Psoas muscle (tissue), 8 donors: ENCODE measurements around the gene MAPK4. TPM values are rescaled to one million over a fixed set of nuclear protein-coding genes. Genes with fewer than 3 reads are reported as not detected.
"Not testable (repeated sequence)": the region's sequence is repeated elsewhere in the genome, so short reads cannot be mapped to it uniquely, and the experiment has no call there.

Experiments used
- ATAC-seq, 4 donors: fragments of 200-7000 bp; cut with Tn5 transposase; one replicate each; pipeline ENCODE4 v1.9.1; 2020; ENCODE audit warnings: moderate library complexity in 3 of 4, mild to moderate bottlenecking in 2 of 4
- DNase-seq, 2 donors: peaks; one replicate each; pipeline ENCODE4 v3.0.0-alpha.2; 2020
- H3K27ac ChIP-seq: fragments of 200-600 bp; one replicate; pipeline ENCODE4 v1.8.0; 2022
- H3K27me3 ChIP-seq, 3 donors: fragments of 200-600 bp in 1 of 3; one replicate each; pipeline versions ENCODE4 v1.6.1 to v1.8.0; 2013 to 2022; ENCODE audit warnings: low read length in 2 of 3, mild to moderate bottlenecking in 2 of 3, moderate library complexity in 1 of 3; ENCODE audit not compliant: insufficient read depth in 3 of 3
- H3K36me3 ChIP-seq, 2 donors: fragments of 200-600 bp in 1 of 2; one replicate each; pipeline versions ENCODE4 v1.6.1 to v1.8.0; 2013 to 2022; ENCODE audit warnings: low read depth in 1 of 2, mild to moderate bottlenecking in 1 of 2, moderate library complexity in 1 of 2; ENCODE audit not compliant: insufficient read depth in 1 of 2
- H3K4me1 ChIP-seq: fragments of 200-600 bp; one replicate; pipeline ENCODE4 v1.8.0; 2022
- H3K4me3 ChIP-seq: fragments of 200-600 bp; one replicate; pipeline ENCODE4 v1.8.0; 2022; ENCODE audit warnings: mild to moderate bottlenecking
- H3K9me3 ChIP-seq: fragments of 200-600 bp; one replicate; pipeline ENCODE4 v1.8.0; 2022
- CTCF ChIP-seq: fragments of 200-600 bp; IDR thresholded peaks from one replicate; pipeline ENCODE4 v1.8.0; 2022; ENCODE audit warnings: antibody characterized with exemption
- WGBS, 3 donors: extraction: QIAGEN DNeasy Blood & Tissue Kit; methylation state at CpG; one replicate each; pipeline versions ENCODE4 v1.1.6 to v1.1.7; 2013; 5-methylcytosine and 5-hydroxymethylcytosine counted together
- intact Hi-C, 2 donors: fragments of 100-400 bp; cut with DNase I; formaldehyde crosslinking; loops; one replicate each; pipeline versions ENCODE4 v1.11.0 to v1.14.2; 2022
- polyA plus RNA-seq, 3 donors: library from polyadenylated mRNA; stranded (reverse); fragments of 200-250 nt; gene quantifications; one replicate each; pipeline ENCODE4 v1.2.3, GENCODE V29; 2013
- total RNA-seq, 4 donors: library from RNA; stranded (reverse); fragmentation: NEBNext Ultra II Directional in 2 of 4; extraction: Animal tissue kit (Norgen Biotek cat#: 25700) in 2 of 4; gene quantifications; one replicate each; pipeline versions ENCODE4 v1.2.1 to v1.2.4, GENCODE V29; 2021 to 2023
- donor health status: healthy with polysubstance abuse.
- donor health status: DM: no; HTN: no; CAD: no; lungs with moderate emphysema.
- donor health status: Bipolar disorder and iron deficiency.
- donor health status: healthy.
- donor health status: DM: yes; HTN: yes; CAD: no.
- donor health status: DM: no; HTN: no; CAD: no.
- donor health status: DM: no; HTN: no; CAD: no.
- donor health status: DM: yes; HTN: yes; CAD: no.

Gene MAPK4
- total and polyA plus RNA-seq, 7 donors: 0.36 to 1.8 (median 0.68) TPM

- H3K4me3 ChIP-seq: no peak overlapping the region
- no peaks in the 10 kb centered on the region for H3K9me3 ChIP-seq
- intact Hi-C loops: no loop called here
- H3K27ac ChIP-seq: no peak overlapping the region
- H3K36me3 ChIP-seq: no peaks in the 10 kb centered on the region
- no peak for TF ChIP-seq CTCF
- WGBS, 3 donors: 82 to 84% (median 83%) methylated on average over 3 of the region's 3 CpGs
- no peaks in the 10 kb centered on the region for H3K27me3 ChIP-seq
- H3K4me1 ChIP-seq: no peaks in the 10 kb centered on the region
- DNase-seq (no peak), ATAC-seq (no peak)
Observed at GRCh38 chr18:50527636-50528307, 32.1 kb upstream of the MAPK4 start.

DNA sequence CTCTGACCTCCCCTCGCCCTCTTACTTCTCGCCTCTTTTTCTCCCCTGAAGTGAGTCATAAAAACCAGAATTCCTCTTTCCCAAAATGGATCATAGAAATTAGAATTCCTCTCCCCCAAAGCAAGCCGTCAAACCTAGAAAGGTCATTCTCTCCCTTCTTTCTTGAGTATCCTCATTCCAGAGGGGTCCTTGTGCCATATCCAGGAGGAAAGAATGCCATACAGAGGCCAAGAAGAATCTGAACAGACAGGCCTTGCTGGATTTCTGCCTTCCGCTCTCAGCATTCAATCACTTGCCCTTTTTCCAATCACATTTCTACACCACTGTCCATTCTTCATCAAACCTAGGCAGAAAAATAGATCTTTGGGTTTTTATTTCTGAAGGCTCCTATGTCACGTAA is 31.1 kb upstream of the MAPK4 start:
- intact Hi-C loops: no loop called here
- Histone ChIP-seq H3K9me3 (no peaks in the 10 kb centered on the region), H3K4me3 (no peak overlapping the region), H3K36me3 (no peaks in the 10 kb centered on the region), H3K27ac (no peak overlapping the region), H3K27me3 (no peaks in the 10 kb centered on the region), H3K4me1 (no peaks in the 10 kb centered on the region)
- ATAC-seq (no peak), DNase-seq (no peak)
- no peak for TF ChIP-seq CTCF
- WGBS, 3 donors: 91 to 94% (median 91%) methylated on average over 5 of the region's 5 CpGs

- H3K4me3 ChIP-seq, intact Hi-C loops, H3K36me3 ChIP-seq, H3K4me1 ChIP-seq, DNase-seq, ATAC-seq, H3K9me3 ChIP-seq, H3K27me3 ChIP-seq, H3K27ac ChIP-seq: not testable (repeated sequence)
- WGBS, 3 donors: 84 to 95% (median 89%) methylated on average over 2 of the region's 2 CpGs
Observed at GRCh38 chr18:50533822-50534221, 26.1 kb upstream of the MAPK4 start.

DNA sequence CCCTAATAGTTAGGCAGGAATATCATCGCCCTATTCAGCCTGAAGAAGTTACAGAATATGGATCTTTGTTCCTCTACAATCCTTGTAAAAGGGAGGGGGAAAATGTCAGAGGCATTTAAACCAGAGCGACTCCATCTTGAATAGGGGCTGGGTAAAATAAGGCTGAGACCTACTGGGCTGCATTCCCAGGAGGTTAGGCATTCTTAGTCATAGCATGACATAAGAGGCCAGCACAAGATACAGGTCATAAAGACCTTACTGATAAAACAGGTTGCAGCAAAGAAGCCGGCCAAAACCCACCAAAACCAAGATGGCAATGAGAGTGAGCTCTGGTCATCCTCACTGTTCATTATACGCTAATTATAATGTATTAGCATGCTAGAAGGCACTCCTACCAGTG is 15.4 kb upstream of the MAPK4 start:
- H3K27ac ChIP-seq, ATAC-seq, H3K4me1 ChIP-seq, H3K36me3 ChIP-seq, DNase-seq, intact Hi-C loops, H3K27me3 ChIP-seq, H3K4me3 ChIP-seq, H3K9me3 ChIP-seq: not testable (repeated sequence)
- whole genome bisulfite sequencing, 3 donors: 90 to 96% (median 91%) methylated on average over 4 of the region's 4 CpGs

GRCh38 chr18:50545936-50546335 is 14.0 kb upstream of the MAPK4 start:
- no peak for TF ChIP-seq CTCF
- DNase-seq (no peak), ATAC-seq (no peak)
- Histone ChIP-seq H3K4me3 (no peak overlapping the region), H3K27ac (no peak overlapping the region), H3K9me3 (no peaks in the 10 kb centered on the region), H3K27me3 (peaks cover 0 to 4% (median 0%) of the 10 kb centered on the region in 3 donors), H3K36me3 (no peaks in the 10 kb centered on the region), H3K4me1 (no peaks in the 10 kb centered on the region)
- intact Hi-C loops: no loop called here
- WGBS, 3 donors: 74 to 84% (median 78%) methylated on average over 19 of the region's 19 CpGs

DNA sequence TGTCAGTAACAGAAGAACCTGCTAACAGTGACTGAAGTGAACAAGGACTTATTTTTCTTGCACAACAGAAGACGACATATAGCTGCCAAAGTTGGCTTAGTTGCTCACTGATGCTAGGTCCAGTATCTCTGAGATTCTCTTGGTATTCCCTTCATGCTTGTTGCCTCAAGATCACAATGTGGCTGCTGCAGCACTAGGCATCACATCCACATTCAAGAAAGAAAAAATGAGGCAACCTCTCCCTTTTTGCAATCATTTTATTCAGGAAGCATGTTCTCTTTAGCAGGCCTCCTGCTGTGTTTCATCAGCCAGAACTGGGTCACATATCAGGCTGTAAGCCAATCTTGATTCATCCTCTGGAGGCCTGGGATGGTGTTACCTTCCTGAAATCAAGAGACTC is 11.7 kb upstream of the MAPK4 start:
- no peaks in the 10 kb centered on the region for H3K4me1 ChIP-seq
- 59 to 81% (median 59%) methylated on average over 1 of the region's 1 CpG for WGBS, 3 donors
- intact Hi-C loops: no loop called here
- no peaks in the 10 kb centered on the region for H3K9me3 ChIP-seq
- no peak overlapping the region for H3K27ac ChIP-seq
- H3K36me3 ChIP-seq: no peaks in the 10 kb centered on the region
- DNase-seq: no peak
- no peak for TF ChIP-seq CTCF
- peaks cover 0 to 4% (median 0%) of the 10 kb centered on the region in 3 donors for H3K27me3 ChIP-seq
- ATAC-seq: no peak
- no peak overlapping the region for H3K4me3 ChIP-seq

- H3K27ac ChIP-seq, H3K27me3 ChIP-seq, intact Hi-C loops, H3K36me3 ChIP-seq, DNase-seq, H3K4me1 ChIP-seq, H3K4me3 ChIP-seq, ATAC-seq: not testable (repeated sequence)
- H3K9me3 ChIP-seq: peaks cover 12% of the 10 kb centered on the region
- WGBS, 3 donors: 38 to 70% (median 45%) methylated on average over 1 of the region's 1 CpG
Observed at GRCh38 chr18:50551651-50552050, 8.2 kb upstream of the MAPK4 start.
